22Rv1 (cell line): ENCODE measurements around the gene CENPH.

Source experiments
- ZFX ChIP-seq: fragments of 450-650 bp; IDR thresholded peaks from 2 replicates; pipeline ENCODE4 v1.6.1; 2017; ENCODE audit warnings: antibody characterized with exemption, borderline replicate concordance
- TF ChIP-seq, protein P1 (sequence below): fragments of 450-650 bp; IDR thresholded peaks from 2 replicates; pipeline ENCODE4 v1.5.1; 2017; ENCODE audit warnings: mild to moderate bottlenecking

DNA sequence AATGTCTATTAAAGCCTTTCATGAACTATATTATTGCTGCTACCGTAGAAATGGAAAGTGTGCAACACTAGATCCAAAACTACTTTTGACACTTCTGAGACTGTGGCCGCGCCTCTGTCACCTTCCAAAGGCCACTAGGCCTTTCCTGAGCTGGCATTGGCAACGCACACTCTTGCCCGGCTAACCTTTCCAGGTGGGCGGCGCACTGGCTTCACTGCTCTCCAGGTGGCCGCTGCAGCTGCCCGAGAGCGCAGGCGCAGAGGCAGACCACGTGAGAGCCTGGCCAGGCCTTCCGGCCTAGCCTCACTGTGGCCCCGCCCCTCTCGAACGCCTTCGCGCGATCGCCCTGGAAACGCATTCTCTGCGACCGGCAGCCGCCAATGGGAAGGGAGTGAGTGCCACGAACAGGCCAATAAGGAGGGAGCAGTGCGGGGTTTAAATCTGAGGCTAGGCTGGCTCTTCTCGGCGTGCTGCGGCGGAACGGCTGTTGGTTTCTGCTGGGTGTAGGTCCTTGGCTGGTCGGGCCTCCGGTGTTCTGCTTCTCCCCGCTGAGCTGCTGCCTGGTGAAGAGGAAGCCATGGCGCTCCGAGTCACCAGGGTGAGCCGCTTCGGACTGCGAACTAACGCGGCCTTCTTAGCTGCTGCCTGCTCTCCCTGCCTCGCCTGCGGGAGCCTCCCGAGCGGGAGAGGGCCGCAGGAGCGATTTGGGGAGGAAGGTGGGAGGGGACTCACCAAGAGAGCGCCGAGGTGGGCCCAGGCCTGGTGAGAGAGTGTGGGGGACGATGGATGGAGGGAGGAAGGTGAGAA lies 22.5 kb upstream of the CENPH start, which contains the start of gene CCNB1:
- TF ChIP-seq, protein P1, sequence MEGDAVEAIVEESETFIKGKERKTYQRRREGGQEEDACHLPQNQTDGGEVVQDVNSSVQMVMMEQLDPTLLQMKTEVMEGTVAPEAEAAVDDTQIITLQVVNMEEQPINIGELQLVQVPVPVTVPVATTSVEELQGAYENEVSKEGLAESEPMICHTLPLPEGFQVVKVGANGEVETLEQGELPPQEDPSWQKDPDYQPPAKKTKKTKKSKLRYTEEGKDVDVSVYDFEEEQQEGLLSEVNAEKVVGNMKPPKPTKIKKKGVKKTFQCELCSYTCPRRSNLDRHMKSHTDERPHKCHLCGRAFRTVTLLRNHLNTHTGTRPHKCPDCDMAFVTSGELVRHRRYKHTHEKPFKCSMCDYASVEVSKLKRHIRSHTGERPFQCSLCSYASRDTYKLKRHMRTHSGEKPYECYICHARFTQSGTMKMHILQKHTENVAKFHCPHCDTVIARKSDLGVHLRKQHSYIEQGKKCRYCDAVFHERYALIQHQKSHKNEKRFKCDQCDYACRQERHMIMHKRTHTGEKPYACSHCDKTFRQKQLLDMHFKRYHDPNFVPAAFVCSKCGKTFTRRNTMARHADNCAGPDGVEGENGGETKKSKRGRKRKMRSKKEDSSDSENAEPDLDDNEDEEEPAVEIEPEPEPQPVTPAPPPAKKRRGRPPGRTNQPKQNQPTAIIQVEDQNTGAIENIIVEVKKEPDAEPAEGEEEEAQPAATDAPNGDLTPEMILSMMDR = no peak
- TF ChIP-seq ZFX = no peak
